ENCODE results near the gene JPH4. TPM values are rescaled to one million over a fixed set of nuclear protein-coding genes. Genes with fewer than 3 reads are reported as not detected.

JPH4 gene
- total and polyA plus RNA-seq, 3 experiments from 2014 or later = 1.8 TPM; not detected in 1

DNA sequence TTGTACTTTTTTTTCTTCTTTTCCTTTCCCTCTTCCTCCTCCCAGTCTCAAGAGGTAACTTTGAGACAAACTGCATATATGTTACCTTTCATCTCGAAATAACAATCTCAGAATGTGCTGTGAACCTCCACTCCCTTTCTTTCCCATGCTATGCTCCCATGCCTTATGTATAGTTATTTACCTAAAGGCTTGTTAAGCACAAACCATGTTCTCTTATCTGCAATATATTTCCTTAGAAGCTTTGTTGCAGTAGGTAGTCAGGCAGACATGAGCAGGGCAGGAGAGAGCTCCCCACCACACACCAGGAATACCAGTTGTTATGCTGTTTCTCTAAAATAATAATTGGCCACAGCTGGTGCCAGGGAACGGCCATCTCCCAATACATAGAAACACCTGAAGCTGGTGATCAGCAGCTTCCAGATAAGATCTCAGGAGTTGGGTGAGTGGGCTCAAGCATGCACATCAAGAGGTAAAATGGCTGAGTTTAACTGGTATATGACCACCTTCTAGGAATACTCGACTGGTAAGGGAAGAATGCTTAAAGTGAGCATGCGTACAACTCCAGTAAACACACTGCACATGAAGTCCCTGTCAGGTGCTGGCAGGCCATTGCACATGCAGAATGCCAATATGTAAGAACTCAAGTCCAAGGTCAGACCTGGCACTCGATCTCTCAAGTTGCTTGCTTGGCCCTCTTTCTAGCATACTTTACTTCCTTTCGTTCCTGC lies 42.8 kb upstream of the JPH4 start:
- CTCF ChIA-PET = interaction anchor here (3.7 kb wide), 1 partner anchor 11 kb away, joined by 16 read pairs; no protein-coding TSS in a partner anchor
- POLR2A ChIA-PET = no interaction called here
- Histone ChIP-seq H3K27me3 (ENCODE audit: insufficient read depth, low read length, poor library complexity, severe bottlenecking) (peaks cover 4% of the 10 kb centered on the region), H3K4me3 (ENCODE audit: low read length) (no peak overlapping the region), H3K27ac (ENCODE audit: low read depth, low read length) (no peak overlapping the region), H3K4me1 (ENCODE audit: insufficient read depth, low read length) (no peaks in the 10 kb centered on the region), H3K9me3 (ENCODE audit: low read length) (no peaks in the 10 kb centered on the region), H3K36me3 (ENCODE audit: insufficient read depth, low read length) (no peaks in the 10 kb centered on the region)
- H3K9me3 Mint-ChIP-seq = peaks cover 11 to 13% (median 12%) of the 10 kb centered on the region in 5 donors
- no peaks in the 10 kb centered on the region for H3K4me1 Mint-ChIP-seq
- peaks cover 8 to 54% of the 10 kb centered on the region in 2 donors for H3K27me3 Mint-ChIP-seq
- H3K36me3 Mint-ChIP-seq = peaks cover 0 to 4% (median 0%) of the 10 kb centered on the region in 3 donors
- H3K4me3 Mint-ChIP-seq = no peak overlapping the region
- no peak for DNase-seq
- no peak overlapping the region for H3K27ac Mint-ChIP-seq

DNA sequence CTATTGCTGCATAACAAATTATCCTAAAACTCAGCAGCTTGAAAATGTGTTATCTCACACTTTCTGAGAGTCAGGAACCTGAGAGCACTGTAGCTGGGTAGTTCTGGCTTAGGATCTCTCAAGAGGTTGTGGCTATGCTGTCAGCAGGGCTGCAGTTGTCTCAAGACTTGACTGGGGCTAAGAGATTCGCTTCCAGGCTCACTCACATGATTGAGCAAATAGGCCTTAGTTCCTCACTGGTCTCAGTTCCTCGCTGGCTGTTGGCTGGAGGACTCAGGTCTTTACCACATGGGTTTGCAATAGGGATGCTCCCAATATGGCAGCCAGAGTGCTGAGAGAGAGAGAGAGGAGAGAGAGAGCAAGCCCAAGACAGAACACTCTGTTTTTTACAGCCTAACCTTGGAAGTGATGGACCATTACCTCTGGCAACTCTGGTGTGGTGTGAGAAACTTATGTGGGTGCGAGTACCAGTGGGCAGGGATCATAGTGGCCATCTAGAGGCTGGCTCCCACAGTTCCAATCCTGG lies 41.6 kb upstream of the JPH4 start:
- H3K36me3 ChIP-seq (ENCODE audit: insufficient read depth, low read length) = no peaks in the 10 kb centered on the region
- CTCF ChIA-PET = interaction anchor here (3.7 kb wide), 1 partner anchor 12 kb away, joined by 16 read pairs; no protein-coding TSS in a partner anchor

GRCh38 chr14:23618415-23618988 lies 39.9 kb upstream of the JPH4 start:
- no peaks in the 10 kb centered on the region for H3K36me3 ChIP-seq (ENCODE audit: insufficient read depth, low read length)
- no peaks in the 10 kb centered on the region for H3K4me1 Mint-ChIP-seq
- H3K27ac Mint-ChIP-seq = no peak overlapping the region
- CTCF ChIA-PET = interaction anchor here (2.0 kb wide), 1 partner anchor 14 kb away, joined by 9 read pairs; no protein-coding TSS in a partner anchor
- no peaks in the 10 kb centered on the region for H3K36me3 Mint-ChIP-seq
- POLR2A ChIA-PET = no interaction called here
- no peak overlapping the region for H3K4me3 Mint-ChIP-seq
- no peaks in the 10 kb centered on the region for H3K9me3 ChIP-seq (ENCODE audit: low read length)
- no peak for DNase-seq
- H3K9me3 Mint-ChIP-seq = no peaks in the 10 kb centered on the region
- H3K4me1 ChIP-seq (ENCODE audit: insufficient read depth, low read length) = no peaks in the 10 kb centered on the region
- peaks cover 15 to 39% of the 10 kb centered on the region in 2 donors for H3K27me3 Mint-ChIP-seq
- no peak overlapping the region for H3K4me3 ChIP-seq (ENCODE audit: low read length)
- H3K27me3 ChIP-seq (ENCODE audit: insufficient read depth, low read length, poor library complexity, severe bottlenecking) = peaks cover 4% of the 10 kb centered on the region
- no peak overlapping the region for H3K27ac ChIP-seq (ENCODE audit: low read depth, low read length)

More for the DNA sequence above, 41.6 kb upstream of the JPH4 start:
- H3K27me3 Mint-ChIP-seq = peaks cover 14 to 50% of the 10 kb centered on the region in 2 donors
- no peaks in the 10 kb centered on the region for H3K4me1 Mint-ChIP-seq
- Histone ChIP-seq H3K4me1 (ENCODE audit: insufficient read depth, low read length) (no peaks in the 10 kb centered on the region), H3K9me3 (ENCODE audit: low read length) (no peaks in the 10 kb centered on the region), H3K27me3 (ENCODE audit: insufficient read depth, low read length, poor library complexity, severe bottlenecking) (peaks cover 4% of the 10 kb centered on the region), H3K27ac (ENCODE audit: low read depth, low read length) (no peak overlapping the region), H3K4me3 (ENCODE audit: low read length) (no peak overlapping the region)
- peaks cover 5 to 11% (median 9%) of the 10 kb centered on the region in 5 donors for H3K9me3 Mint-ChIP-seq
- DNase-seq = no peak
- POLR2A ChIA-PET = no interaction called here
- no peak overlapping the region for H3K4me3 Mint-ChIP-seq
- H3K36me3 Mint-ChIP-seq = peaks cover 0 to 4% (median 0%) of the 10 kb centered on the region in 3 donors
- H3K27ac Mint-ChIP-seq = no peak overlapping the region

DNA sequence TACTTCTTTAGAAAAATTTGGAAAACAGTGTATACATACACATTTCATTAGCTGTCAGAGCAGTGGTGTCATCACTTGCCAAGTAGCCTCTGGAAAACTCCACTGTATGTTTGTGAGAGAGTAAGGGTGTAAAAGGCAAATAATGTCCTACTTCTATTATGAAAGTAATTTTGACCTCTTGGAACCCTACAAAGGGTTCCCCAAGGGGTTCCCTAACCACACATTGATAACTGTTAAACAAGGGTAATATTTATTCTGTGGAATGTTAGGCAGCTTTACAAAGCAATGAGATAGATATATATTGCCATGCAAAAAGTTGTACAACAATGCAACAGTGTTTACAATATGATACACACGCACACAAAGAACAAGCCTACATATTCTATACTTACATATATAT lies 38.9 kb upstream of the JPH4 start:
- no peak overlapping the region for H3K4me3 Mint-ChIP-seq
- H3K27ac ChIP-seq (ENCODE audit: low read depth, low read length) = no peak overlapping the region
- H3K36me3 Mint-ChIP-seq = no peaks in the 10 kb centered on the region
- H3K4me1 ChIP-seq (ENCODE audit: insufficient read depth, low read length) = no peaks in the 10 kb centered on the region
- H3K27ac Mint-ChIP-seq = no peak overlapping the region
- ChIA-PET POLR2A (no interaction called here), CTCF (interaction anchor here (2.0 kb wide), 1 partner anchor 15 kb away, joined by 9 read pairs; no protein-coding TSS in a partner anchor)
- H3K9me3 Mint-ChIP-seq = no peaks in the 10 kb centered on the region
- no peaks in the 10 kb centered on the region for H3K27me3 ChIP-seq (ENCODE audit: insufficient read depth, low read length, poor library complexity, severe bottlenecking)
- H3K36me3 ChIP-seq (ENCODE audit: insufficient read depth, low read length) = no peaks in the 10 kb centered on the region
- no peak for DNase-seq
- H3K4me3 ChIP-seq (ENCODE audit: low read length) = no peak overlapping the region
- no peaks in the 10 kb centered on the region for H3K9me3 ChIP-seq (ENCODE audit: low read length)
- H3K27me3 Mint-ChIP-seq = peaks cover 11 to 30% of the 10 kb centered on the region in 2 donors
- H3K4me1 Mint-ChIP-seq = no peaks in the 10 kb centered on the region

- POLR2A ChIA-PET = no interaction called here
- peaks cover 6 to 11% (median 9%) of the 10 kb centered on the region in 3 donors for H3K4me1 Mint-ChIP-seq
- H3K36me3 Mint-ChIP-seq = no peaks in the 10 kb centered on the region
- Histone ChIP-seq H3K27me3 (ENCODE audit: insufficient read depth, low read length, poor library complexity, severe bottlenecking) (no peaks in the 10 kb centered on the region), H3K4me3 (ENCODE audit: low read length) (no peak overlapping the region), H3K4me1 (ENCODE audit: insufficient read depth, low read length) (peaks cover 8% of the 10 kb centered on the region), H3K9me3 (ENCODE audit: low read length) (no peaks in the 10 kb centered on the region), H3K27ac (ENCODE audit: low read depth, low read length) (no peak overlapping the region), H3K36me3 (ENCODE audit: insufficient read depth, low read length) (no peaks in the 10 kb centered on the region)
- H3K27ac Mint-ChIP-seq = no peak overlapping the region
- peaks cover 13 to 22% of the 10 kb centered on the region in 2 donors for H3K27me3 Mint-ChIP-seq
- H3K9me3 Mint-ChIP-seq = no peaks in the 10 kb centered on the region
- DNase-seq = no peak
- CTCF ChIA-PET = no interaction called here
- no peak overlapping the region for H3K4me3 Mint-ChIP-seq
Measured at GRCh38 chr14:23615856-23616255, 37.3 kb upstream of the JPH4 start.

GRCh38 chr14:23614395-23614828 lies 35.8 kb upstream of the JPH4 start:
- Histone ChIP-seq H3K4me1 (ENCODE audit: insufficient read depth, low read length) (peaks cover 22% of the 10 kb centered on the region), H3K36me3 (ENCODE audit: insufficient read depth, low read length) (no peaks in the 10 kb centered on the region), H3K27ac (ENCODE audit: low read depth, low read length) (no peak overlapping the region), H3K9me3 (ENCODE audit: low read length) (no peaks in the 10 kb centered on the region), H3K4me3 (ENCODE audit: low read length) (no peak overlapping the region), H3K27me3 (ENCODE audit: insufficient read depth, low read length, poor library complexity, severe bottlenecking) (no peaks in the 10 kb centered on the region)
- Mint-ChIP-seq H3K9me3 (peaks cover 0 to 1% (median 0%) of the 10 kb centered on the region in 5 donors), H3K36me3 (no peaks in the 10 kb centered on the region), H3K4me1 (peaks cover 21 to 25% (median 23%) of the 10 kb centered on the region in 3 donors), H3K27ac (peak overlapping the region in 2 of 8 donors; percentile 72 to 88), H3K4me3 (peak overlapping the region in 1 of 7 donors; percentile 61), H3K27me3 (peaks cover 10 to 13% of the 10 kb centered on the region in 2 donors)
- ChIA-PET CTCF (interaction anchor here (0.8 to 5.8 kb wide), 3 partner anchors 17 to 25 kb away, joined by 3 to 51 read pairs (median 28); no protein-coding TSS in a partner anchor), POLR2A (no interaction called here)
- no peak for DNase-seq

DNA sequence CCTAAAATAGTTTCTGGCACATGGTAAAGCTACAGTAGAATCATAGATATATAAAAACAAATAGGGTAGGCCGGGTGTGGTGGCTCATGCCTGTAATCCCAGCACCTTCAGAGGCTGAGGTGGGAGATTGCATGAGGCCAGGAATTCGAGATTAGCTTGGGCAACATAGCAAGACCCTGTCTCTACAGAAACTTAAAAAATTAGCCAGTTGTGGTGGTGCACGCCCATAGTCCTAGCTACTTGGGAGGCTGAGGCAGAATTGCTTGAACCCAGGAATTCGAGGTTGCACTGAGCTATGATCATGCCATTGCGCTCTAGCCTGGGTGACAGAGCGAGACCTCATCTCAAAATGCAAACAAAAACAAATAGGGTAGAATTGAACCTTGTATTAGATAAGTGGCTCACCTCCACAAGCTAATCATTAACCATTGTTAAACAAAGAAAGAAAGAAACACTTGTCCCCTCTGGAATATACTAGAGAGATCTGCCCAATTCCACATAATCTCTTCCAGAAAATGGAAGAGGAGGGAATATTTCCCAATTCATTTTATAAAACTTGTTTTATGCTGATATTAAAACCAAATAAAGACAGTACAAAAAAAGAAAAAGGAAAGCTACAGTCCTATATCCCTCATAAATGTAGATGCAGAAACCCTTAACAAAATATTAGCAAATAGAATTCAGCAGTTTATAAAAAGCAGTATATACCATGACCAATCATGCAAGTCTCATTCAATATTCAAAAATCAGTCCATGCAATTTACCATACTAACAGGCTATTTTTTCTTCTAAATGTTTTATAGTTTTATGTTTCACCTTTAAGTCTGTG lies 34.9 kb upstream of the JPH4 start:
- peaks cover 6 to 13% of the 10 kb centered on the region in 2 donors for H3K27me3 Mint-ChIP-seq
- H3K9me3 Mint-ChIP-seq = peaks cover 0 to 1% (median 0%) of the 10 kb centered on the region in 5 donors
- no peak overlapping the region for H3K4me3 Mint-ChIP-seq
- Histone ChIP-seq H3K4me3 (ENCODE audit: low read length) (no peak overlapping the region), H3K9me3 (ENCODE audit: low read length) (no peaks in the 10 kb centered on the region), H3K36me3 (ENCODE audit: insufficient read depth, low read length) (no peaks in the 10 kb centered on the region), H3K4me1 (ENCODE audit: insufficient read depth, low read length) (peaks cover 29% of the 10 kb centered on the region), H3K27ac (ENCODE audit: low read depth, low read length) (no peak overlapping the region), H3K27me3 (ENCODE audit: insufficient read depth, low read length, poor library complexity, severe bottlenecking) (no peaks in the 10 kb centered on the region)
- DNase-seq = no peak
- ChIA-PET CTCF (interaction anchor here (5.3 to 5.8 kb wide), 2 partner anchors 19 to 24 kb away, joined by 28 to 51 read pairs; no protein-coding TSS in a partner anchor), POLR2A (no interaction called here)
- H3K36me3 Mint-ChIP-seq = no peaks in the 10 kb centered on the region
- H3K4me1 Mint-ChIP-seq = peaks cover 28 to 33% (median 28%) of the 10 kb centered on the region in 3 donors
- peak overlapping the region in 1 of 8 donors; percentile 10 for H3K27ac Mint-ChIP-seq
